H1 (cell line): ENCODE results near the gene TBCA. TPM values are rescaled to one million over a fixed set of nuclear protein-coding genes. Genes with fewer than 3 reads are reported as not detected.

Source experiments
- RNF2 ChIP-seq: fragments of 200-900, 300-1000 bp; sonication (generic); IDR thresholded peaks from 2 replicates; pipeline ENCODE4 v1.7.1; 2016; ENCODE audit warnings: borderline replicate concordance, low read depth, mild to moderate bottlenecking, antibody characterized with exemption, low read length; ENCODE audit not compliant: poor library complexity, severe bottlenecking; ENCODE audit errors: missing control alignments
- polyA plus RNA-seq, 7 experiments: library from polyadenylated mRNA; depleted of rRNA in 3 of 7; stranded (reverse) in 5 of 7; unstranded in 2 of 7; fragments of >200 nt in 5 of 7; fragments of 200-250 nt in 2 of 7; gene quantifications; 1 replicate in 5 of 7; 2 replicates in 1 of 7; 4 replicates in 1 of 7; pipeline versions ENCODE4 v1.2.1 to v1.2.3, GENCODE V29; 2011 to 2013; ENCODE audit warnings: missing spikeins in 2 of 7, mixed read lengths in 2 of 7
- total RNA-seq: library from RNA; stranded (reverse); fragmentation: NEBNext Ultra II Directional; extraction: Animal tissue kit (Norgen Biotek cat#: 25700); gene quantifications from 2 replicates; pipeline ENCODE4 v1.2.1, GENCODE V29; 2021

TBCA gene
- total and polyA plus RNA-seq, 2 of the 8 experiments (the other 6 are each of a cell fraction or from before 2014, with no cell fraction given) = 55.7 to 320 TPM

GRCh38 chr5:77644371-77645157, 131.6 kb downstream of the TBCA start (continued):
- peak; percentile 89 for TF ChIP-seq RNF2
